Measurements from ENCODE around the gene RXFP2. TPM values are rescaled to one million over a fixed set of nuclear protein-coding genes. Genes with fewer than 3 reads are reported as not detected.

RXFP2 gene
- total and polyA plus RNA-seq, 10 of the 15 experiments (the other 5 are each of a cell fraction or from before 2014, with no cell fraction given): 0.01 to 0.05 TPM; not detected in 8

DNA sequence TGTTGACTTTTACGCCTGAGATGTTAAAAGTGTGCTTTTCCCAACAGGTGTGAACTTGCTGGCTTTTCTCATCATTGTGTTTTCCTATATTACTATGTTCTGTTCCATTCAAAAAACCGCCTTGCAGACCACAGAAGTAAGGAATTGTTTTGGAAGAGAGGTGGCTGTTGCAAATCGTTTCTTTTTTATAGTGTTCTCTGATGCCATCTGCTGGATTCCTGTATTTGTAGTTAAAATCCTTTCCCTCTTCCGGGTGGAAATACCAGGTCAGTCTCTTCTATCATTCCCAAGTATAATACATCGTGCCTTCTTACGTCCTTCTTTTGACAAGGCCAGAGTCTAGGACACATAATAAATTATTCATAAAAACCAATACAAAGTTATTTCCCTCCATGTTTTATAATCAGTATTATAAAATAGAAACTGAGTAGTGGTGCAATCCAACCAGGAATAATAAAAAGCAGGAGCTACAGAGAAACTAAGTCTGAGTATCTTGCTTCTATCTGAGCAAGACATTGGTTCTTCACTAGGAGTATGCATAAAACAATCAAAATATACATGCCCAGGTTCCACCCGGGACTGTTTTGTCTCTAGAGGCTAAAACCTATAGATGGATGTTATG lies 57.9 kb downstream of the RXFP2 start:
- Histone ChIP-seq H3K27me3 (replicated peaks in 1 of 2; ENCODE audit: control insufficient read depth in 2 of 2, insufficient read depth in 2 of 2, low read length in 1 of 2) (no peaks in the 10 kb centered on the region), H3K36me3 (ENCODE audit: control insufficient read depth in 2 of 2, insufficient read depth in 2 of 2, low read length in 1 of 2) (no peaks in the 10 kb centered on the region), H2AFZ (ENCODE audit: control insufficient read depth, low read depth, low read length) (no peak overlapping the region), H3K4me1 (ENCODE audit: control insufficient read depth, insufficient read depth, low read length) (no peaks in the 10 kb centered on the region), H3K9me3 (replicated peaks; ENCODE audit: control insufficient read depth, insufficient read depth, low read length) (no peaks in the 10 kb centered on the region), H3K9ac (ENCODE audit: control insufficient read depth, insufficient read depth, low read length) (no peak overlapping the region), H4K20me1 (ENCODE audit: control insufficient read depth, insufficient read depth) (no peaks in the 10 kb centered on the region), H3K27ac (ENCODE audit: control insufficient read depth, insufficient read depth) (no peak overlapping the region), H3K4me3 (no peak overlapping the region), H3K4me2 (ENCODE audit: control insufficient read depth, insufficient read depth) (no peak overlapping the region), H3K79me2 (ENCODE audit: control insufficient read depth, insufficient read depth, low read length) (no peaks in the 10 kb centered on the region)
- DNase-seq (ENCODE audit: low read depth, low spot score): no peak
- TF ChIP-seq SIN3A (IDR thresholded peaks at IDR 0.05; ENCODE audit: low read depth, low read length): no peak
- TF ChIP-seq, protein P1, sequence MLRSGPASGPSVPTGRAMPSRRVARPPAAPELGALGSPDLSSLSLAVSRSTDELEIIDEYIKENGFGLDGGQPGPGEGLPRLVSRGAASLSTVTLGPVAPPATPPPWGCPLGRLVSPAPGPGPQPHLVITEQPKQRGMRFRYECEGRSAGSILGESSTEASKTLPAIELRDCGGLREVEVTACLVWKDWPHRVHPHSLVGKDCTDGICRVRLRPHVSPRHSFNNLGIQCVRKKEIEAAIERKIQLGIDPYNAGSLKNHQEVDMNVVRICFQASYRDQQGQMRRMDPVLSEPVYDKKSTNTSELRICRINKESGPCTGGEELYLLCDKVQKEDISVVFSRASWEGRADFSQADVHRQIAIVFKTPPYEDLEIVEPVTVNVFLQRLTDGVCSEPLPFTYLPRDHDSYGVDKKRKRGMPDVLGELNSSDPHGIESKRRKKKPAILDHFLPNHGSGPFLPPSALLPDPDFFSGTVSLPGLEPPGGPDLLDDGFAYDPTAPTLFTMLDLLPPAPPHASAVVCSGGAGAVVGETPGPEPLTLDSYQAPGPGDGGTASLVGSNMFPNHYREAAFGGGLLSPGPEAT (IDR thresholded peaks at IDR 0.05; ENCODE audit: low read depth): no peak
- intact Hi-C loops (cut with micrococcal nuclease; ENCODE audit: unreplicated experiment): no loop called here
- FAIRE-seq: no peak
- WGBS (ENCODE audit: insufficient coverage, insufficient replicate concordance, low lambda C conversion rate, missing lambda C conversion rate): 19% methylated on average over 7 of the region's 7 CpGs
- BruUV-seq (replicated peaks): no TSS peak
- in situ Hi-C loops (cut with MboI): no loop called here
- no peak for ATAC-seq
- CTCF ChIA-PET: interaction anchor here (1.2 kb wide), 1 partner anchor 28 kb away, joined by 4 read pairs; no protein-coding TSS in a partner anchor
- SMC1A ChIA-PET (ENCODE audit: uncharacterized antibody, unreplicated experiment): no interaction called here
- POLR2A ChIA-PET: no interaction called here
- RAD21 ChIA-PET (ENCODE audit: unreplicated experiment): no interaction called here

DNA sequence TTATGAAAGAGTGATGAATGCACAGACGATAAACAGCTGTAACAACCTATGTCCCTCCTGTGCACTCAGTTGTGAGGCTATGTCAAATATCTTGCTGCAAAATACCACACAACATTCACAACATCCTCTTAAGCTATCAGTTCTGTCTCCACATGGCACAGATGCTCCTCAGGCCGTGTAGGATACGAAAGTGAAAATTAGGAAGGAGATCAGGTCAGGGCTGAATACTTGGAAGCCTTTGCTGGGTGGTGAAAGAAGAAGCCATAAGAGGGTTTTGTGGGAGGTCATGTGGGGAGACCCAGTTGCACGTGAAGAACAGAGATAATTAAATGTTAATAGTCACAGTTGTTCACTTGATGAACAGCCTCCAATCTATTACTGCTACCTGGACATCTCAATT lies 58.9 kb downstream of the RXFP2 start:
- no peak for ATAC-seq
- Histone ChIP-seq H3K9me3 (replicated peaks; ENCODE audit: control insufficient read depth, insufficient read depth, low read length) (no peaks in the 10 kb centered on the region), H3K27me3 (replicated peaks in 1 of 2; ENCODE audit: control insufficient read depth in 2 of 2, insufficient read depth in 2 of 2, low read length in 1 of 2) (no peaks in the 10 kb centered on the region), H3K27ac (ENCODE audit: control insufficient read depth, insufficient read depth) (no peak overlapping the region), H3K9ac (ENCODE audit: control insufficient read depth, insufficient read depth, low read length) (no peak overlapping the region), H2AFZ (ENCODE audit: control insufficient read depth, low read depth, low read length) (no peak overlapping the region), H3K36me3 (ENCODE audit: control insufficient read depth in 2 of 2, insufficient read depth in 2 of 2, low read length in 1 of 2) (no peaks in the 10 kb centered on the region), H3K4me3 (no peak overlapping the region), H3K4me2 (ENCODE audit: control insufficient read depth, insufficient read depth) (no peak overlapping the region), H3K79me2 (ENCODE audit: control insufficient read depth, insufficient read depth, low read length) (no peaks in the 10 kb centered on the region), H4K20me1 (ENCODE audit: control insufficient read depth, insufficient read depth) (no peaks in the 10 kb centered on the region), H3K4me1 (ENCODE audit: control insufficient read depth, insufficient read depth, low read length) (no peaks in the 10 kb centered on the region)
- RAD21 ChIA-PET (ENCODE audit: unreplicated experiment): no interaction called here
- no peak for DNase-seq (ENCODE audit: low read depth, low spot score)
- CTCF ChIA-PET: interaction anchor here (1.2 kb wide), 1 partner anchor 27 kb away, joined by 4 read pairs; no protein-coding TSS in a partner anchor
- in situ Hi-C loops (cut with MboI) (no loop called here), intact Hi-C loops (cut with micrococcal nuclease; ENCODE audit: unreplicated experiment) (no loop called here)
- POLR2A ChIA-PET: no interaction called here
- BruUV-seq (replicated peaks): no TSS peak
- FAIRE-seq: no peak
- no peak for TF ChIP-seq RFX5 (IDR thresholded peaks at IDR 0.05; ENCODE audit: low read depth, low read length)
- no peak for TF ChIP-seq USF1 (IDR thresholded peaks at IDR 0.05; ENCODE audit: borderline replicate concordance, extremely low read length, insufficient read depth, low read depth, low read length)
- TF ChIP-seq HDAC2 (IDR thresholded peaks at IDR 0.05): no peak
- no peak for TF ChIP-seq NKRF (conservative IDR thresholded peaks at IDR 0.05)
- TF ChIP-seq, protein P2, sequence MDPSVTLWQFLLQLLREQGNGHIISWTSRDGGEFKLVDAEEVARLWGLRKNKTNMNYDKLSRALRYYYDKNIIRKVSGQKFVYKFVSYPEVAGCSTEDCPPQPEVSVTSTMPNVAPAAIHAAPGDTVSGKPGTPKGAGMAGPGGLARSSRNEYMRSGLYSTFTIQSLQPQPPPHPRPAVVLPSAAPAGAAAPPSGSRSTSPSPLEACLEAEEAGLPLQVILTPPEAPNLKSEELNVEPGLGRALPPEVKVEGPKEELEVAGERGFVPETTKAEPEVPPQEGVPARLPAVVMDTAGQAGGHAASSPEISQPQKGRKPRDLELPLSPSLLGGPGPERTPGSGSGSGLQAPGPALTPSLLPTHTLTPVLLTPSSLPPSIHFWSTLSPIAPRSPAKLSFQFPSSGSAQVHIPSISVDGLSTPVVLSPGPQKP (IDR thresholded peaks at IDR 0.05; ENCODE audit: low read depth, low read length): no peak
- no peak for TF ChIP-seq NFXL1 (IDR thresholded peaks at IDR 0.05; ENCODE audit: borderline replicate concordance)
- TF ChIP-seq ZSCAN29 (IDR thresholded peaks at IDR 0.05): no peak
- 13% methylated on average over 4 of the region's 4 CpGs for WGBS (ENCODE audit: insufficient coverage, insufficient replicate concordance, low lambda C conversion rate, missing lambda C conversion rate)
- SMC1A ChIA-PET (ENCODE audit: uncharacterized antibody, unreplicated experiment): no interaction called here
